GM12878 (cell line): ENCODE measurements around the gene GTF3A.

Experiments
- ATF2 ChIP-seq: IDR thresholded peaks from 2 replicates; pipeline ENCODE4 v1.6.1; 2012; ENCODE audit warnings: low read length, inconsistent platforms
- BMI1 ChIP-seq: fragments of 450-650 bp; IDR thresholded peaks from 2 replicates; pipeline ENCODE4 v1.6.1; 2016; ENCODE audit warnings: mild to moderate bottlenecking, moderate library complexity, borderline replicate concordance
- CTCF ChIP-seq, 3 experiments: IDR thresholded peaks in 2 of 3; conservative IDR thresholded peaks in 1 of 3; 2 replicates each; pipeline ENCODE4 v1.5.1; 2011; ENCODE audit warnings: low read depth in 3 of 3, low read length in 3 of 3, mild to moderate bottlenecking in 3 of 3, control low read depth in 2 of 3, moderate library complexity in 2 of 3, inconsistent platforms in 1 of 3, mixed read lengths in 1 of 3; ENCODE audit not compliant: control insufficient read depth in 2 of 3, insufficient read depth in 1 of 3; ENCODE audit errors: extremely low read depth in 1 of 3
- EP300 ChIP-seq, 2 experiments: fragments of 150-350 bp in 1 of 2; IDR thresholded peaks; 2 replicates each; pipeline ENCODE4 v1.6.1; 2011 to 2012; ENCODE audit warnings: low read depth in 2 of 2, low read length in 2 of 2, borderline replicate concordance in 1 of 2, improper control_type of control experiment in 1 of 2, inconsistent platforms in 1 of 2; ENCODE audit not compliant: control insufficient read depth in 1 of 2
- ESRRA ChIP-seq: IDR thresholded peaks from 2 replicates; pipeline ENCODE4 v1.6.1; 2012; ENCODE audit warnings: mild to moderate bottlenecking, low read length, improper control_type of control experiment
- HCFC1 ChIP-seq: fragments of 150-350 bp; IDR thresholded peaks from 2 replicates; pipeline ENCODE4 v1.6.1; 2014; ENCODE audit warnings: low read length
- NKRF ChIP-seq: fragments of 450-650 bp; conservative IDR thresholded peaks from 2 replicates; pipeline ENCODE4 v1.6.1; 2017; ENCODE audit warnings: mild to moderate bottlenecking, moderate library complexity
- POLR2A ChIP-seq: IDR thresholded peaks from 2 replicates; pipeline ENCODE4 v1.6.1; 2011; ENCODE audit warnings: low read depth, mild to moderate bottlenecking, low read length
- SIN3A ChIP-seq: IDR thresholded peaks from 2 replicates; pipeline ENCODE4 v1.6.1; 2012; ENCODE audit warnings: low read depth, low read length, improper control_type of control experiment
- SMC3 ChIP-seq: IDR thresholded peaks from 2 replicates; pipeline ENCODE4 v1.6.1; 2011; ENCODE audit warnings: low read length, improper control_type of control experiment, borderline replicate concordance
- YY1 ChIP-seq: IDR thresholded peaks from 2 replicates; pipeline ENCODE4 v1.6.1; 2011; ENCODE audit warnings: low read depth, mild to moderate bottlenecking, low read length
- ZBTB11 ChIP-seq: fragments of 450-650 bp; formaldehyde crosslinking; IDR thresholded peaks from 2 replicates; pipeline ENCODE4 v1.5.0; 2022; ENCODE audit warnings: mild to moderate bottlenecking, missing genetic modification characterization

- TF ChIP-seq SIN3A (no peak), HCFC1 (no peak), YY1 (no peak), ESRRA (no peak), EP300 (IDR thresholded peaks at IDR 0.05; ENCODE audit: borderline replicate concordance in 1 of 2, control insufficient read depth in 1 of 2, low read depth in 2 of 2, low read length in 2 of 2) (no peak), BMI1 (no peak), ZBTB11 (CRISPR knock-in tag) (no peak), SMC3 (no peak), NKRF (no peak), CTCF (IDR thresholded peaks at IDR 0.05 in 2 of 3, conservative IDR thresholded peaks at IDR 0.05 in 1 of 3; ENCODE audit: control insufficient read depth in 2 of 3, extremely low read depth in 1 of 3, insufficient read depth in 1 of 3, low read depth in 3 of 3, low read length in 3 of 3) (no peak), ATF2 (no peak), POLR2A (no peak)
Observed at GRCh38 chr13:27432180-27432579, 7.8 kb downstream of the GTF3A start.
